HG03342 (cell line): Measurements from ENCODE around the gene PPP6R3.

ENCODE experiments used
- ATAC-seq: cut with Tn5 transposase; IDR thresholded peaks from one replicate; pipeline ENCODE4 v1.9.1; 2021; ENCODE audit warnings: mild to moderate bottlenecking, moderate library complexity; ENCODE audit not compliant: unreplicated experiment

The PPP6R3 gene

GRCh38 chr11:68641880-68642279 lies 181.3 kb downstream of the PPP6R3 start:
- no peak for ATAC-seq

GRCh38 chr11:68643585-68643984 lies 183.0 kb downstream of the PPP6R3 start:
- ATAC-seq = no peak

GRCh38 chr11:68646832-68647231 lies 186.3 kb downstream of the PPP6R3 start:
- ATAC-seq = no peak

- ATAC-seq = no peak
Measured at GRCh38 chr11:68649851-68650555, 189.5 kb downstream of the PPP6R3 start.

GRCh38 chr11:68650801-68651200 lies 190.2 kb downstream of the PPP6R3 start:
- no peak for ATAC-seq

GRCh38 chr11:68651208-68651984 lies 190.8 kb downstream of the PPP6R3 start:
- no peak for ATAC-seq

- no peak for ATAC-seq
Measured at GRCh38 chr11:68651985-68652682, 191.6 kb downstream of the PPP6R3 start.

- ATAC-seq = no peak
Measured at GRCh38 chr11:68652683-68653156, 192.2 kb downstream of the PPP6R3 start.

GRCh38 chr11:68653486-68654430 lies 193.2 kb downstream of the PPP6R3 start:
- no peak for ATAC-seq

- ATAC-seq = no peak
Measured at GRCh38 chr11:68654978-68655377, 194.4 kb downstream of the PPP6R3 start.

- no peak for ATAC-seq
Measured at GRCh38 chr11:68655406-68655805, 194.9 kb downstream of the PPP6R3 start.

GRCh38 chr11:68655806-68656205 lies 195.3 kb downstream of the PPP6R3 start:
- no peak for ATAC-seq

- no peak for ATAC-seq
Measured at GRCh38 chr11:68657021-68657780, 196.6 kb downstream of the PPP6R3 start.

GRCh38 chr11:68658097-68658496 lies 197.5 kb downstream of the PPP6R3 start:
- no peak for ATAC-seq

- ATAC-seq = no peak
Measured at GRCh38 chr11:68658661-68659060, 198.1 kb downstream of the PPP6R3 start.

- no peak for ATAC-seq
Measured at GRCh38 chr11:68659158-68659921, 198.8 kb downstream of the PPP6R3 start.

- ATAC-seq = no peak
Measured at GRCh38 chr11:68660066-68660810, 199.7 kb downstream of the PPP6R3 start.

- ATAC-seq = no peak
Measured at GRCh38 chr11:68661014-68661413, 200.5 kb downstream of the PPP6R3 start.
